Stomach (tissue), 9 donors: ENCODE measurements around the gene BRAF. TPM values are rescaled to one million over a fixed set of nuclear protein-coding genes. Genes with fewer than 3 reads are reported as not detected.

Source experiments
- DNase-seq, 2 donors: peaks; one replicate each; pipeline versions ENCODE4 v3.0.0 to v3.0.0-alpha.2; 2013 to 2019
- H3K27ac ChIP-seq, 5 donors: fragments of 200-600 bp in 4 of 5; sonication (generic) in 4 of 5; one replicate each; pipeline ENCODE4 v1.5.1; 2013 to 2019; ENCODE audit warnings: mild to moderate bottlenecking in 1 of 5, moderate library complexity in 1 of 5
- H3K27me3 ChIP-seq, 3 donors: fragments of 200-600 bp; sonication (generic); one replicate each; pipeline ENCODE4 v1.5.1; 2017 to 2019; ENCODE audit warnings: mixed run types in 1 of 3
- H3K36me3 ChIP-seq, 4 donors: fragments of 200-600 bp; sonication (generic); 1 replicate in 3 of 4; 2 replicates in 1 of 4; pipeline ENCODE4 v1.5.1; 2016 to 2019
- H3K4me1 ChIP-seq, 4 donors: fragments of 200-600 bp; sonication (generic); one replicate each; pipeline ENCODE4 v1.5.1; 2016 to 2019
- H3K4me3 ChIP-seq, 4 donors: fragments of 200-600 bp; sonication (generic) in 3 of 4; one replicate each; pipeline ENCODE4 v1.5.1; 2016 to 2019; ENCODE audit warnings: mild to moderate bottlenecking in 1 of 4
- H3K9me3 ChIP-seq, 4 donors: fragments of 200-600 bp; sonication (generic); one replicate each; pipeline ENCODE4 v1.5.1; 2016 to 2019
- CTCF ChIP-seq, 7 experiments: fragments of 450-650 bp in 4 of 7; fragments of 200-600 bp in 3 of 7; sonication (generic) in 3 of 7; IDR thresholded peaks; one replicate each; pipeline ENCODE4 v1.5.1; 2016 to 2019; ENCODE audit warnings: antibody characterized with exemption in 7 of 7, control low read depth in 2 of 7, mild to moderate bottlenecking in 1 of 7
- EP300 ChIP-seq: sonication (generic); formaldehyde crosslinking; IDR thresholded peaks from one replicate; pipeline ENCODE4 v1.6.1; 2017; ENCODE audit warnings: antibody characterized with exemption
- POLR2A ChIP-seq, 4 donors: fragments of 450-650 bp; IDR thresholded peaks; one replicate each; pipeline ENCODE4 v1.6.1; 2016; ENCODE audit warnings: antibody characterized with exemption in 4 of 4, control low read depth in 2 of 4, mild to moderate bottlenecking in 1 of 4, moderate library complexity in 1 of 4
- POLR2AphosphoS5 ChIP-seq, 3 donors: sonication (generic); formaldehyde crosslinking; IDR thresholded peaks; one replicate each; pipeline ENCODE4 v1.6.1; 2016; ENCODE audit warnings: antibody characterized with exemption in 3 of 3
- WGBS, 5 donors: extraction: QIAGEN DNeasy Blood & Tissue Kit in 3 of 5; methylation state at CpG; one replicate each; pipeline versions ENCODE4 v1.1.5 to v1.1.7; 2013 to 2018; 5-methylcytosine and 5-hydroxymethylcytosine counted together
- intact Hi-C: fragments of 100-400 bp; cut with DNase I; formaldehyde crosslinking; loops from one replicate; pipeline ENCODE4 v1.15.1; 2023; ENCODE audit warnings: low total_unique reads
- polyA plus RNA-seq, 3 donors: library from polyadenylated mRNA; stranded (reverse); fragments of 200-250 nt; gene quantifications; one replicate each; pipeline ENCODE4 v1.2.3, GENCODE V29; 2013
- total RNA-seq, 5 donors: library from RNA; depleted of rRNA; stranded (reverse); fragments of >200 nt; gene quantifications; one replicate each; pipeline versions ENCODE4 v1.1.0 to v1.2.3, GENCODE V29; 2014 to 2016
- donor health status: healthy with polysubstance abuse.
- donor health status: Bipolar disorder and iron deficiency.
- donor health status: healthy.

Gene BRAF
- total and polyA plus RNA-seq, 8 donors: 3.9 to 105 (median 33.3) TPM

GRCh38 chr7:140903741-140904480 is 20.8 kb downstream of the BRAF start:
- no peak for DNase-seq
- H3K36me3 ChIP-seq: no peaks in the 10 kb centered on the region
- TF ChIP-seq CTCF (IDR thresholded peaks at IDR 0.05): no peak
- TF ChIP-seq POLR2AphosphoS5 (IDR thresholded peaks at IDR 0.05): no peak
- TF ChIP-seq EP300: no peak
- TF ChIP-seq POLR2A (IDR thresholded peaks at IDR 0.05): no peak
- H3K9me3 ChIP-seq: no peaks in the 10 kb centered on the region
- WGBS, 5 donors: 89 to 95% (median 94%) methylated on average over 4 of the region's 4 CpGs
- H3K27me3 ChIP-seq: no peaks in the 10 kb centered on the region
- peaks cover 2 to 31% (median 13%) of the 10 kb centered on the region in 4 donors for H3K4me1 ChIP-seq
- intact Hi-C loops: no loop called here
- H3K4me3 ChIP-seq: no peak overlapping the region
- H3K27ac ChIP-seq: no peak overlapping the region

- no peaks in the 10 kb centered on the region for H3K9me3 ChIP-seq
- TF ChIP-seq EP300 (no peak), POLR2A (IDR thresholded peaks at IDR 0.05) (no peak), CTCF (IDR thresholded peaks at IDR 0.05) (no peak), POLR2AphosphoS5 (IDR thresholded peaks at IDR 0.05) (no peak)
- H3K4me3 ChIP-seq: no peak overlapping the region
- H3K27me3 ChIP-seq: no peaks in the 10 kb centered on the region
- no peak for DNase-seq
- WGBS, 5 donors: 42 to 70% (median 58%) methylated on average over 2 of the region's 2 CpGs
- intact Hi-C loops: no loop called here
- H3K36me3 ChIP-seq: no peaks in the 10 kb centered on the region
- no peak overlapping the region for H3K27ac ChIP-seq
- H3K4me1 ChIP-seq: peaks cover 3 to 30% (median 20%) of the 10 kb centered on the region in 4 donors
These were observed 22.3 kb downstream of the BRAF start for GRCh38 chr7:140902303-140902953.

GRCh38 chr7:140901941-140902302 is 22.8 kb downstream of the BRAF start:
- WGBS, 5 donors: 83 to 96% (median 94%) methylated on average over 4 of the region's 4 CpGs
- Histone ChIP-seq H3K4me3 (no peak overlapping the region), H3K27ac (no peak overlapping the region), H3K4me1 (peaks cover 3 to 30% (median 20%) of the 10 kb centered on the region in 4 donors), H3K36me3 (no peaks in the 10 kb centered on the region), H3K27me3 (no peaks in the 10 kb centered on the region), H3K9me3 (no peaks in the 10 kb centered on the region)
- no peak for DNase-seq
- intact Hi-C loops: no loop called here
- TF ChIP-seq EP300 (no peak), POLR2AphosphoS5 (IDR thresholded peaks at IDR 0.05) (no peak), CTCF (IDR thresholded peaks at IDR 0.05) (no peak), POLR2A (IDR thresholded peaks at IDR 0.05) (no peak)

- peak in 1 of 2 donors; percentile 47 for DNase-seq
- H3K27ac ChIP-seq: peak overlapping the region in 1 of 5 donors; percentile 21
- TF ChIP-seq CTCF (IDR thresholded peaks at IDR 0.05) (no peak), EP300 (no peak), POLR2AphosphoS5 (IDR thresholded peaks at IDR 0.05) (no peak), POLR2A (IDR thresholded peaks at IDR 0.05) (no peak)
- no peak overlapping the region for H3K4me3 ChIP-seq
- 71 to 83% (median 72%) methylated on average over 1 of the region's 1 CpG for WGBS, 5 donors
- H3K36me3 ChIP-seq: no peaks in the 10 kb centered on the region
- intact Hi-C loops: no loop called here
- no peaks in the 10 kb centered on the region for H3K9me3 ChIP-seq
- peaks cover 3 to 30% (median 20%) of the 10 kb centered on the region in 4 donors for H3K4me1 ChIP-seq
- no peaks in the 10 kb centered on the region for H3K27me3 ChIP-seq
These were observed 24.8 kb downstream of the BRAF start for GRCh38 chr7:140899883-140900282.
